Tibial nerve (tissue), 3 donors: ENCODE measurements around the gene TBCA.

Experiments used
- POLR2A ChIP-seq, 2 donors: fragments of 450-650 bp; IDR thresholded peaks; one replicate each; pipeline ENCODE4 v1.6.1; 2017; ENCODE audit warnings: antibody characterized with exemption in 2 of 2, mild to moderate bottlenecking in 2 of 2, moderate library complexity in 2 of 2
- TF ChIP-seq, protein P1 (sequence below), 5 experiments: fragments of 200-600 bp in 3 of 5; fragments of 450-650 bp in 2 of 5; sonication (generic) in 3 of 5; IDR thresholded peaks; one replicate each; pipeline ENCODE4 v1.5.1; 2016 to 2019; ENCODE audit warnings: antibody characterized with exemption in 5 of 5, mild to moderate bottlenecking in 3 of 5, moderate library complexity in 2 of 5

GRCh38 chr5:77772729-77773128, 3.4 kb downstream of the TBCA start:
- no peak for TF ChIP-seq POLR2A (IDR thresholded peaks at IDR 0.05)
- TF ChIP-seq, protein P1, sequence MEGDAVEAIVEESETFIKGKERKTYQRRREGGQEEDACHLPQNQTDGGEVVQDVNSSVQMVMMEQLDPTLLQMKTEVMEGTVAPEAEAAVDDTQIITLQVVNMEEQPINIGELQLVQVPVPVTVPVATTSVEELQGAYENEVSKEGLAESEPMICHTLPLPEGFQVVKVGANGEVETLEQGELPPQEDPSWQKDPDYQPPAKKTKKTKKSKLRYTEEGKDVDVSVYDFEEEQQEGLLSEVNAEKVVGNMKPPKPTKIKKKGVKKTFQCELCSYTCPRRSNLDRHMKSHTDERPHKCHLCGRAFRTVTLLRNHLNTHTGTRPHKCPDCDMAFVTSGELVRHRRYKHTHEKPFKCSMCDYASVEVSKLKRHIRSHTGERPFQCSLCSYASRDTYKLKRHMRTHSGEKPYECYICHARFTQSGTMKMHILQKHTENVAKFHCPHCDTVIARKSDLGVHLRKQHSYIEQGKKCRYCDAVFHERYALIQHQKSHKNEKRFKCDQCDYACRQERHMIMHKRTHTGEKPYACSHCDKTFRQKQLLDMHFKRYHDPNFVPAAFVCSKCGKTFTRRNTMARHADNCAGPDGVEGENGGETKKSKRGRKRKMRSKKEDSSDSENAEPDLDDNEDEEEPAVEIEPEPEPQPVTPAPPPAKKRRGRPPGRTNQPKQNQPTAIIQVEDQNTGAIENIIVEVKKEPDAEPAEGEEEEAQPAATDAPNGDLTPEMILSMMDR (IDR thresholded peaks at IDR 0.05) = no peak
